ENCODE measurements around the gene COMMD6. TPM values are rescaled to one million over a fixed set of nuclear protein-coding genes. Genes with fewer than 3 reads are reported as not detected.

Gene COMMD6
- total and polyA plus RNA-seq, 2 of the 13 experiments (the other 11 are each of a cell fraction or from before 2014, with no cell fraction given), result 97.0 to 164 TPM

GRCh38 chr13:75549262-75550158, 11.9 kb upstream of the COMMD6 start, which contains the start of gene UCHL3 (continued):
- TF ChIP-seq STAG1 (CRISPR knock-in tag; IDR thresholded peaks at IDR 0.05) (peak; percentile 92), GATAD2A (CRISPR knock-in tag; IDR thresholded peaks at IDR 0.05) (peak; percentile 58), ZUFSP (CRISPR knock-in tag; IDR thresholded peaks at IDR 0.05; ENCODE audit: borderline replicate concordance) (no peak), ZNF431 (CRISPR knock-in tag; IDR thresholded peaks at IDR 0.05; ENCODE audit: borderline replicate concordance, low read depth) (0 out of 2 replicates have a peak, but pooled peaks have one; percentile 9), ISL2 (CRISPR knock-in tag; IDR thresholded peaks at IDR 0.05) (peak; percentile 39; the same call in 1 of the 2 replicates), NR1H2 (CRISPR knock-in tag; IDR thresholded peaks at IDR 0.05; ENCODE audit: borderline replicate concordance, low read depth) (no peak), POGZ (CRISPR knock-in tag; IDR thresholded peaks at IDR 0.05) (peak; percentile 93), ZNF670 (CRISPR knock-in tag; IDR thresholded peaks at IDR 0.05; ENCODE audit: borderline replicate concordance) (0 out of 2 replicates have a peak, but pooled peaks have one; percentile 10), ATF4 (CRISPR knock-in tag; IDR thresholded peaks at IDR 0.05) (0 out of 4 replicates have a peak, but pooled peaks of 1 of the 2 experiments have one; percentile 1), SRSF1 (optimal IDR thresholded peaks at IDR 0.05; ENCODE audit: low read depth, low read length) (peak; percentile 84), HMG20B (CRISPR knock-in tag; conservative IDR thresholded peaks at IDR 0.05) (0 out of 2 replicates have a peak, but pooled peaks have one; percentile 14), SAP130 (CRISPR knock-in tag; IDR thresholded peaks at IDR 0.05; ENCODE audit: low read depth) (peak; percentile 95), BRCA1 (CRISPR knock-in tag; IDR thresholded peaks at IDR 0.05) (no peak), TRIM24 (CRISPR knock-in tag; IDR thresholded peaks at IDR 0.05) (no peak), ZNF850 (CRISPR knock-in tag; conservative IDR thresholded peaks at IDR 0.05) (no peak), TCF7L2 (IDR thresholded peaks at IDR 0.05; ENCODE audit: low read depth, low read length) (no peak), ZNF367 (CRISPR knock-in tag; IDR thresholded peaks at IDR 0.05; ENCODE audit: borderline replicate concordance) (no peak), JDP2 (CRISPR knock-in tag; IDR thresholded peaks at IDR 0.05; ENCODE audit: borderline replicate concordance) (no peak), THRA (CRISPR knock-in tag; IDR thresholded peaks at IDR 0.05; ENCODE audit: borderline replicate concordance) (peak; percentile 61; the same call in 1 of the 2 replicates), ZNF180 (CRISPR knock-in tag; IDR thresholded peaks at IDR 0.05; ENCODE audit: borderline replicate concordance, low read depth) (no peak), SIN3B (IDR thresholded peaks at IDR 0.05; ENCODE audit: low read length) (no peak; the same call in none of the 2 replicates), RXRB (CRISPR knock-in tag; IDR thresholded peaks at IDR 0.05; ENCODE audit: borderline replicate concordance) (peak; percentile 44; the same call in 1 of the 2 replicates), ZGPAT (CRISPR knock-in tag; IDR thresholded peaks at IDR 0.05) (peak; percentile 68; the same call in 1 of the 2 replicates), KDM2A (CRISPR knock-in tag; IDR thresholded peaks at IDR 0.05; ENCODE audit: borderline replicate concordance, low read depth) (peak; percentile 96)

Measured in HepG2 (cell line).